HG03520 (cell line): ENCODE data around the gene OR7A10.
"Not testable (repeated sequence)": the region's sequence is repeated elsewhere in the genome, so short reads cannot be mapped to it uniquely, and the experiment has no call there.

Experiments
- ATAC-seq: cut with Tn5 transposase; IDR thresholded peaks from one replicate; pipeline ENCODE4 v1.9.1; 2021; ENCODE audit warnings: mild to moderate bottlenecking, moderate library complexity; ENCODE audit not compliant: unreplicated experiment

OR7A10 gene

GRCh38 chr19:14796021-14796420 lies 52.7 kb downstream of the OR7A10 start:
- ATAC-seq: no peak

GRCh38 chr19:14795078-14795721 lies 53.5 kb downstream of the OR7A10 start:
- no peak for ATAC-seq

- ATAC-seq: not testable (repeated sequence)
Observed at GRCh38 chr19:14792250-14792649, 56.5 kb downstream of the OR7A10 start.
